Stomach (tissue), 4 donors: ENCODE measurements around the gene CRISPLD2.

ENCODE experiments used
- EP300 ChIP-seq: sonication (generic); formaldehyde crosslinking; IDR thresholded peaks from one replicate; pipeline ENCODE4 v1.6.1; 2017; ENCODE audit warnings: antibody characterized with exemption
- POLR2A ChIP-seq, 4 donors: fragments of 450-650 bp; IDR thresholded peaks; one replicate each; pipeline ENCODE4 v1.6.1; 2016; ENCODE audit warnings: antibody characterized with exemption in 4 of 4, control low read depth in 2 of 4, mild to moderate bottlenecking in 1 of 4, moderate library complexity in 1 of 4
- TF ChIP-seq, protein P1 (sequence below), 7 experiments: fragments of 450-650 bp in 4 of 7; fragments of 200-600 bp in 3 of 7; sonication (generic) in 3 of 7; IDR thresholded peaks; one replicate each; pipeline ENCODE4 v1.5.1; 2016 to 2019; ENCODE audit warnings: antibody characterized with exemption in 7 of 7, control low read depth in 2 of 7, mild to moderate bottlenecking in 1 of 7

DNA sequence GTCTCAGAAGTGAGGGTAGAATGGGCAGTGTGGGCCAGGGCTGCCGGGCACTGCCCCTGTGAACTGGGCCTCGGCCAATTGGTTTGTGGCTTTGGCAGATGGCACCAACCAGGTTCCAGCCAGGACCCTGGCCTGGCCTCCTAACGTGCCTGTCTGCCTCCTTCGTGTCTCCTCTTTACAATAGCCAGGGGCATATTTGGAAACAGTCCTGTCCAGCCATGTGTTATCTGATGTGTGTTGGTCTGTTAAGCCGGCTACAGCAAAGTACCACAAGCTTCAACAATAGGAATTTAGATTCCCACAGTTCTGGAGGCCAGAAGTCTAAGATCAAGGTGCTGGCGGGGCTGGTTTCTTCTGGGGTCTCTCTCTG, 14.6 kb downstream of the CRISPLD2 start:
- TF ChIP-seq, protein P1, sequence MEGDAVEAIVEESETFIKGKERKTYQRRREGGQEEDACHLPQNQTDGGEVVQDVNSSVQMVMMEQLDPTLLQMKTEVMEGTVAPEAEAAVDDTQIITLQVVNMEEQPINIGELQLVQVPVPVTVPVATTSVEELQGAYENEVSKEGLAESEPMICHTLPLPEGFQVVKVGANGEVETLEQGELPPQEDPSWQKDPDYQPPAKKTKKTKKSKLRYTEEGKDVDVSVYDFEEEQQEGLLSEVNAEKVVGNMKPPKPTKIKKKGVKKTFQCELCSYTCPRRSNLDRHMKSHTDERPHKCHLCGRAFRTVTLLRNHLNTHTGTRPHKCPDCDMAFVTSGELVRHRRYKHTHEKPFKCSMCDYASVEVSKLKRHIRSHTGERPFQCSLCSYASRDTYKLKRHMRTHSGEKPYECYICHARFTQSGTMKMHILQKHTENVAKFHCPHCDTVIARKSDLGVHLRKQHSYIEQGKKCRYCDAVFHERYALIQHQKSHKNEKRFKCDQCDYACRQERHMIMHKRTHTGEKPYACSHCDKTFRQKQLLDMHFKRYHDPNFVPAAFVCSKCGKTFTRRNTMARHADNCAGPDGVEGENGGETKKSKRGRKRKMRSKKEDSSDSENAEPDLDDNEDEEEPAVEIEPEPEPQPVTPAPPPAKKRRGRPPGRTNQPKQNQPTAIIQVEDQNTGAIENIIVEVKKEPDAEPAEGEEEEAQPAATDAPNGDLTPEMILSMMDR (IDR thresholded peaks at IDR 0.05) = no peak
- TF ChIP-seq POLR2A (IDR thresholded peaks at IDR 0.05) (no peak), EP300 (no peak)
